Panc1 (cell line): ENCODE results near the gene PROSER1. TPM values are rescaled to one million over a fixed set of nuclear protein-coding genes. Genes with fewer than 3 reads are reported as not detected.

Experiments used
- ATAC-seq: fragments of 200-7000 bp; cut with Tn5 transposase; 2 replicates; pipeline ENCODE4 v1.9.1; 2020; ENCODE audit warnings: mild to moderate bottlenecking, moderate library complexity
- BruUV-seq: library from RNA; stranded (reverse); fragments of 400-500 nt; replicated peaks from 2 replicates; lab custom pipeline; 2021; lab: Mats Ljungman, UMichigan
- CTCF ChIA-PET: fragments of 300-600 bp; sonication (Branson Sonifier 250); formaldehyde crosslinking; loops from one replicate; lab custom pipeline; 2022; ENCODE audit warnings: antibody characterized with exemption; lab: Charles Lee
- POLR2A ChIA-PET: fragments of 300-600 bp; sonication (Branson Sonifier 250); formaldehyde crosslinking; loops from one replicate; lab custom pipeline; 2022; ENCODE audit warnings: antibody characterized with exemption; lab: Charles Lee
- DNase-seq: peaks from one replicate; pipeline ENCODE4 v3.0.0-alpha.2; 2010; ENCODE audit warnings: low read depth, low spot score
- H3K27ac ChIP-seq: 2 replicates; pipeline ENCODE4 v1.5.1; 2011; ENCODE audit warnings: mild to moderate bottlenecking, low read length, inconsistent platforms
- H3K27me3 ChIP-seq: fragments of 200-500 bp; sonication (Bioruptor generic); 2 replicates; pipeline ENCODE4 v1.6.0; 2014; ENCODE audit warnings: low read length, inconsistent platforms; ENCODE audit not compliant: control insufficient read depth, insufficient read depth
- H3K36me3 ChIP-seq: fragments of 200-500 bp; sonication (Bioruptor generic); 2 replicates; pipeline ENCODE4 v1.5.1; 2014; ENCODE audit warnings: inconsistent platforms, mild to moderate bottlenecking, low read length, moderate library complexity; ENCODE audit not compliant: control insufficient read depth, insufficient read depth
- H3K4me1 ChIP-seq: 2 replicates; pipeline ENCODE4 v1.5.1; 2011; ENCODE audit warnings: inconsistent platforms, mild to moderate bottlenecking, low read length, moderate library complexity; ENCODE audit not compliant: control insufficient read depth, insufficient read depth
- H3K4me3 ChIP-seq, 2 experiments: 2 replicates each; pipeline ENCODE4 v1.5.1; 2011 to 2012; ENCODE audit warnings: low read depth in 2 of 2, low read length in 2 of 2, mild to moderate bottlenecking in 2 of 2, inconsistent platforms in 1 of 2, moderate library complexity in 1 of 2
- H3K9me3 ChIP-seq: fragments of 200-500 bp; sonication (Bioruptor generic); 2 replicates; pipeline ENCODE4 v1.5.1; 2014; ENCODE audit warnings: low read depth, mild to moderate bottlenecking, inconsistent platforms, low read length, moderate library complexity; ENCODE audit not compliant: control insufficient read depth, insufficient read depth
- POLR2AphosphoS5 ChIP-seq: IDR thresholded peaks from 2 replicates; pipeline ENCODE4 v1.6.1; 2012; ENCODE audit warnings: mild to moderate bottlenecking, low read depth, low read length, moderate library complexity
- SIN3A ChIP-seq: IDR thresholded peaks from 2 replicates; pipeline ENCODE4 v1.6.1; 2012; ENCODE audit warnings: low read depth, mild to moderate bottlenecking, low read length, moderate library complexity, borderline replicate concordance; ENCODE audit not compliant: insufficient read depth
- TCF7L2 ChIP-seq: IDR thresholded peaks from 2 replicates; pipeline ENCODE4 v1.6.1; 2011; ENCODE audit warnings: mild to moderate bottlenecking, low read depth, low read length, inconsistent platforms
- in situ Hi-C: cut with HindIII; loops from 2 replicates; pipeline ENCODE4 v1.10.0; 2016; ENCODE audit warnings: low sequenced_read_pairs, low pct_unique_long_range_greater_than_20kb
- intact Hi-C: fragments of 100-400 bp; cut with micrococcal nuclease; formaldehyde crosslinking; loops from one replicate; pipeline ENCODE4 v1.10.0; 2022; ENCODE audit not compliant: unreplicated experiment
- total RNA-seq: library from RNA; stranded (reverse); gene quantifications from one replicate; pipeline ENCODE4 v1.2.1, GENCODE V29; 2021; ENCODE audit not compliant: unreplicated experiment
- TF ChIP-seq, protein P1 (sequence below): fragments of 450-650 bp; IDR thresholded peaks from 2 replicates; pipeline ENCODE4 v1.5.1; 2017; ENCODE audit warnings: mild to moderate bottlenecking
- TF ChIP-seq, protein P2 (sequence below), 2 experiments: IDR thresholded peaks; 2 replicates each; pipeline ENCODE4 v1.6.1; 2011 to 2012; ENCODE audit warnings: low read depth in 2 of 2, control low read depth in 1 of 2, low read length in 1 of 2, mild to moderate bottlenecking in 1 of 2, moderate library complexity in 1 of 2; ENCODE audit not compliant: insufficient read depth in 1 of 2

PROSER1 gene
- total RNA-seq, 1 experiment from 2014 or later: 24.7 TPM

DNA sequence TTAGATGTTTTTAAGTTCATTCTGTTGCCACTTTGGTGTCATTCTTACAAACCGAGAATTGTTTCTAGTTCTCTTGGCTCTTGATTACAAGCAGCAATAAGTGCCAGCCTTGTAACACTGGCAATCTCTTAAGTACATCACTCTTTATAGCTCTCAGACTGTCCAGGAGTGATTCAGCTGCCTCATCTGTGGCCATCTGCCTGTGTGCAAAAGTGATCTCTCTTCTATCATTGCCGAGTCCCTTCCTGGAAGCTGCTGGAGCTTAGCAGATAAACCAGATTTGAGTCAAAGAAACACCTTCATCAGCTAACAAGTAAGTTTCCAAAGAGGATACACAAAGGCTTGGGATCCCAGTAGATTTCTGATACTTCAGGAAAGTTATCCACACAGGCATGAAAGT lies 70.4 kb downstream of the PROSER1 start:
- no peak overlapping the region for H3K27ac ChIP-seq
- H3K36me3 ChIP-seq: no peaks in the 10 kb centered on the region
- H3K27me3 ChIP-seq: no peaks in the 10 kb centered on the region; the same call in 1 of the 2 replicates
- no peak overlapping the region for H3K4me3 ChIP-seq
- no peaks in the 10 kb centered on the region for H3K9me3 ChIP-seq
- DNase-seq (no peak), ATAC-seq (no peak)
- TF ChIP-seq TCF7L2: no peak
- TF ChIP-seq, protein P1, sequence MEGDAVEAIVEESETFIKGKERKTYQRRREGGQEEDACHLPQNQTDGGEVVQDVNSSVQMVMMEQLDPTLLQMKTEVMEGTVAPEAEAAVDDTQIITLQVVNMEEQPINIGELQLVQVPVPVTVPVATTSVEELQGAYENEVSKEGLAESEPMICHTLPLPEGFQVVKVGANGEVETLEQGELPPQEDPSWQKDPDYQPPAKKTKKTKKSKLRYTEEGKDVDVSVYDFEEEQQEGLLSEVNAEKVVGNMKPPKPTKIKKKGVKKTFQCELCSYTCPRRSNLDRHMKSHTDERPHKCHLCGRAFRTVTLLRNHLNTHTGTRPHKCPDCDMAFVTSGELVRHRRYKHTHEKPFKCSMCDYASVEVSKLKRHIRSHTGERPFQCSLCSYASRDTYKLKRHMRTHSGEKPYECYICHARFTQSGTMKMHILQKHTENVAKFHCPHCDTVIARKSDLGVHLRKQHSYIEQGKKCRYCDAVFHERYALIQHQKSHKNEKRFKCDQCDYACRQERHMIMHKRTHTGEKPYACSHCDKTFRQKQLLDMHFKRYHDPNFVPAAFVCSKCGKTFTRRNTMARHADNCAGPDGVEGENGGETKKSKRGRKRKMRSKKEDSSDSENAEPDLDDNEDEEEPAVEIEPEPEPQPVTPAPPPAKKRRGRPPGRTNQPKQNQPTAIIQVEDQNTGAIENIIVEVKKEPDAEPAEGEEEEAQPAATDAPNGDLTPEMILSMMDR: no peak
- no peak for TF ChIP-seq POLR2AphosphoS5
- TF ChIP-seq, protein P2, sequence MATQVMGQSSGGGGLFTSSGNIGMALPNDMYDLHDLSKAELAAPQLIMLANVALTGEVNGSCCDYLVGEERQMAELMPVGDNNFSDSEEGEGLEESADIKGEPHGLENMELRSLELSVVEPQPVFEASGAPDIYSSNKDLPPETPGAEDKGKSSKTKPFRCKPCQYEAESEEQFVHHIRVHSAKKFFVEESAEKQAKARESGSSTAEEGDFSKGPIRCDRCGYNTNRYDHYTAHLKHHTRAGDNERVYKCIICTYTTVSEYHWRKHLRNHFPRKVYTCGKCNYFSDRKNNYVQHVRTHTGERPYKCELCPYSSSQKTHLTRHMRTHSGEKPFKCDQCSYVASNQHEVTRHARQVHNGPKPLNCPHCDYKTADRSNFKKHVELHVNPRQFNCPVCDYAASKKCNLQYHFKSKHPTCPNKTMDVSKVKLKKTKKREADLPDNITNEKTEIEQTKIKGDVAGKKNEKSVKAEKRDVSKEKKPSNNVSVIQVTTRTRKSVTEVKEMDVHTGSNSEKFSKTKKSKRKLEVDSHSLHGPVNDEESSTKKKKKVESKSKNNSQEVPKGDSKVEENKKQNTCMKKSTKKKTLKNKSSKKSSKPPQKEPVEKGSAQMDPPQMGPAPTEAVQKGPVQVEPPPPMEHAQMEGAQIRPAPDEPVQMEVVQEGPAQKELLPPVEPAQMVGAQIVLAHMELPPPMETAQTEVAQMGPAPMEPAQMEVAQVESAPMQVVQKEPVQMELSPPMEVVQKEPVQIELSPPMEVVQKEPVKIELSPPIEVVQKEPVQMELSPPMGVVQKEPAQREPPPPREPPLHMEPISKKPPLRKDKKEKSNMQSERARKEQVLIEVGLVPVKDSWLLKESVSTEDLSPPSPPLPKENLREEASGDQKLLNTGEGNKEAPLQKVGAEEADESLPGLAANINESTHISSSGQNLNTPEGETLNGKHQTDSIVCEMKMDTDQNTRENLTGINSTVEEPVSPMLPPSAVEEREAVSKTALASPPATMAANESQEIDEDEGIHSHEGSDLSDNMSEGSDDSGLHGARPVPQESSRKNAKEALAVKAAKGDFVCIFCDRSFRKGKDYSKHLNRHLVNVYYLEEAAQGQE (IDR thresholded peaks at IDR 0.05; ENCODE audit: insufficient read depth in 1 of 2, low read depth in 2 of 2, low read length in 1 of 2): no peak
- TF ChIP-seq SIN3A: no peak
- intact Hi-C loops: no loop called here
- no TSS peak for BruUV-seq
- CTCF ChIA-PET: no interaction called here
- no peaks in the 10 kb centered on the region for H3K4me1 ChIP-seq
- in situ Hi-C loops: no loop called here
- POLR2A ChIA-PET: no interaction called here

GRCh38 chr13:38965281-38965680 lies 72.6 kb downstream of the PROSER1 start:
- Histone ChIP-seq H3K4me1 (no peaks in the 10 kb centered on the region), H3K27me3 (no peaks in the 10 kb centered on the region; the same call in 1 of the 2 replicates), H3K36me3 (no peaks in the 10 kb centered on the region), H3K27ac (no peak overlapping the region), H3K4me3 (no peak overlapping the region), H3K9me3 (no peaks in the 10 kb centered on the region)
- POLR2A ChIA-PET: no interaction called here
- BruUV-seq: no TSS peak
- CTCF ChIA-PET: no interaction called here
- TF ChIP-seq SIN3A (no peak), TCF7L2 (no peak), POLR2AphosphoS5 (no peak)
- TF ChIP-seq, protein P1: no peak
- TF ChIP-seq, protein P2 (IDR thresholded peaks at IDR 0.05; ENCODE audit: insufficient read depth in 1 of 2, low read depth in 2 of 2, low read length in 1 of 2): no peak
- DNase-seq: no peak
- ATAC-seq: no peak
- in situ Hi-C loops (no loop called here), intact Hi-C loops (no loop called here)
